ENCODE results near the gene STPG4.

DNA sequence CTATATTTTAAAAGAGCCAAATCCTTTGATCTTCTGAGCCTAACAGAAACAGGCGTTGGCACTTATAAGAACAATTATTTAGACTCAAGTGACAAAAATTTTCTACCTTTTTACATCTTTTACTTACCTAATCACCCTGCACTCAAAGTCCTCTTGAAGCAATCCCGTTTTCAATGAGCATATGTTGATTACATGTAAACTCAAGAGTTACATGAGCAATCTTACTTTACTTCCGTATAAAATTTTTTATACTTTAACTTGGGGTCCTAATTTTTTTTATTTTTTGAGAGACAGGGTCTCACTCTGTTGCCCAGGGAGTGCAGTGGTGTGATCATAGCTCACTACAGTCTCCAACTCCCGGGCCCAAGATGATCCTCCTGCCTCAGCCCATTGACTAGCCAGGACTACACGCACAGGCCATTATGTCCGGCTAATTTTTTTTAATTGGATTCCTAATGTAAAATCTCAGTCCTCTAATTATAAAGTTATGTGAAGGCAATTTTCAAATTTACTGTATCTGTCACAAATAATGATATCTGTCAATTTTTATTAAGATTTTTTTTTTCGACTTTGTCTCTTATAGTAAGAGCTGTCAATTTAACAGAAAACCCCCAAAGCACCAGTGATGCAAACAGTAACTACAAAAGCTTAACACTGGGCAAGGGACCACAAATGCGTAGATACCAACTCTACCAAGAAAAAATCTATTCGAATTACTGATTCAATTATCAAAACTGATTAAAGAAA is 19.1 kb upstream of the STPG4 start:
- TF ChIP-seq, protein P1, sequence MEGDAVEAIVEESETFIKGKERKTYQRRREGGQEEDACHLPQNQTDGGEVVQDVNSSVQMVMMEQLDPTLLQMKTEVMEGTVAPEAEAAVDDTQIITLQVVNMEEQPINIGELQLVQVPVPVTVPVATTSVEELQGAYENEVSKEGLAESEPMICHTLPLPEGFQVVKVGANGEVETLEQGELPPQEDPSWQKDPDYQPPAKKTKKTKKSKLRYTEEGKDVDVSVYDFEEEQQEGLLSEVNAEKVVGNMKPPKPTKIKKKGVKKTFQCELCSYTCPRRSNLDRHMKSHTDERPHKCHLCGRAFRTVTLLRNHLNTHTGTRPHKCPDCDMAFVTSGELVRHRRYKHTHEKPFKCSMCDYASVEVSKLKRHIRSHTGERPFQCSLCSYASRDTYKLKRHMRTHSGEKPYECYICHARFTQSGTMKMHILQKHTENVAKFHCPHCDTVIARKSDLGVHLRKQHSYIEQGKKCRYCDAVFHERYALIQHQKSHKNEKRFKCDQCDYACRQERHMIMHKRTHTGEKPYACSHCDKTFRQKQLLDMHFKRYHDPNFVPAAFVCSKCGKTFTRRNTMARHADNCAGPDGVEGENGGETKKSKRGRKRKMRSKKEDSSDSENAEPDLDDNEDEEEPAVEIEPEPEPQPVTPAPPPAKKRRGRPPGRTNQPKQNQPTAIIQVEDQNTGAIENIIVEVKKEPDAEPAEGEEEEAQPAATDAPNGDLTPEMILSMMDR (IDR thresholded peaks at IDR 0.05) = no peak
- TF ChIP-seq POLR2A (IDR thresholded peaks at IDR 0.05) = no peak
